Smooth muscle cell (in vitro differentiated cells): ENCODE results near the gene NKIRAS1. TPM values are rescaled to one million over a fixed set of nuclear protein-coding genes. Genes with fewer than 3 reads are reported as not detected.
"Not testable (repeated sequence)": the region's sequence is repeated elsewhere in the genome, so short reads cannot be mapped to it uniquely, and the experiment has no call there.

ENCODE experiments used
- DNase-seq: peaks from one replicate; lab custom pipeline; 2025; ENCODE audit not compliant: unreplicated experiment; lab: John Stamatoyannopoulos, UW
- H2AFZ ChIP-seq: fragments of 200-600 bp; sonication (generic); 2 replicates; pipeline ENCODE4 v1.6.0; 2016; ENCODE audit warnings: antibody characterized with exemption, low read depth, mild to moderate bottlenecking
- H3F3A ChIP-seq: fragments of 200-600 bp; sonication (generic); 2 replicates; pipeline ENCODE4 v1.6.0; 2017; ENCODE audit warnings: antibody characterized with exemption, low read depth
- H3K27ac ChIP-seq: fragments of 200-600 bp; sonication (generic); 2 replicates; pipeline ENCODE4 v1.5.1; 2016; ENCODE audit warnings: low read depth, mild to moderate bottlenecking
- H3K27me3 ChIP-seq: fragments of 200-600 bp; sonication (generic); 2 replicates; pipeline ENCODE4 v1.6.1; 2016; ENCODE audit warnings: low read depth, mild to moderate bottlenecking
- H3K36me3 ChIP-seq: fragments of 200-600 bp; sonication (generic); 2 replicates; pipeline ENCODE4 v1.5.1; 2016; ENCODE audit warnings: low read depth
- H3K4me1 ChIP-seq: fragments of 200-600 bp; sonication (generic); 2 replicates; pipeline ENCODE4 v1.5.1; 2016; ENCODE audit warnings: low read depth
- H3K4me2 ChIP-seq: fragments of 200-600 bp; sonication (generic); 2 replicates; pipeline ENCODE4 v1.6.0; 2016; ENCODE audit warnings: mild to moderate bottlenecking
- H3K4me3 ChIP-seq: fragments of 200-600 bp; sonication (generic); 2 replicates; pipeline ENCODE4 v1.5.1; 2016; ENCODE audit warnings: mild to moderate bottlenecking
- H3K79me2 ChIP-seq: fragments of 200-600 bp; sonication (generic); 2 replicates; pipeline ENCODE4 v1.6.0; 2016; ENCODE audit warnings: low read depth, mild to moderate bottlenecking
- H3K9ac ChIP-seq: fragments of 200-600 bp; sonication (generic); 2 replicates; pipeline ENCODE4 v1.6.0; 2016; ENCODE audit warnings: low read depth
- H3K9me3 ChIP-seq: fragments of 200-600 bp; sonication (generic); replicated peaks from 2 replicates; pipeline ENCODE4 v1.5.1; 2016; ENCODE audit warnings: low read depth
- H4K20me1 ChIP-seq: fragments of 200-600 bp; sonication (generic); 2 replicates; pipeline ENCODE4 v1.6.0; 2016; ENCODE audit warnings: low read depth
- CTCF ChIP-seq: fragments of 200-600 bp; sonication (generic); IDR thresholded peaks from 2 replicates; pipeline ENCODE4 v1.5.1; 2017; ENCODE audit warnings: borderline replicate concordance, mild to moderate bottlenecking, antibody characterized with exemption; ENCODE audit not compliant: insufficient read depth, poor library complexity, severe bottlenecking
- WGBS: methylation state at CpG from one replicate; pipeline ENCODE4 v1.1.7; 2016; ENCODE audit warnings: low lambda C conversion rate; 5-methylcytosine and 5-hydroxymethylcytosine counted together
- polyA plus RNA-seq: library from polyadenylated mRNA; unstranded; fragments of >200 nt; fragmentation: Nextera tagmentation; extraction: Ambion mirVana; gene quantifications from 2 replicates; pipeline ENCODE4 v1.2.1, GENCODE V29; 2016
- total RNA-seq: library from RNA; depleted of rRNA; stranded (reverse); fragments of >200 nt; gene quantifications from 2 replicates; pipeline ENCODE4 v1.2.3, GENCODE V29; 2014

The NKIRAS1 gene
- total and polyA plus RNA-seq, 2 experiments from 2014 or later: 15.3 to 17.1 TPM

GRCh38 chr3:23913182-23913581, 3.6 kb downstream of the NKIRAS1 start:
- H3K27ac ChIP-seq: no peak overlapping the region
- TF ChIP-seq CTCF: no peak
- H3K9me3 ChIP-seq: no peaks in the 10 kb centered on the region
- H3K4me2 ChIP-seq: no peak overlapping the region
- no peak overlapping the region for H3K9ac ChIP-seq
- peaks cover 54% of the 10 kb centered on the region for H3K79me2 ChIP-seq
- no peaks in the 10 kb centered on the region for H3K27me3 ChIP-seq
- H3K4me1 ChIP-seq: peaks cover 20% of the 10 kb centered on the region
- 97% methylated on average over 1 of the region's 1 CpG for WGBS
- H4K20me1 ChIP-seq: peaks cover 25% of the 10 kb centered on the region
- DNase-seq: no peak
- no peak overlapping the region for H2AFZ ChIP-seq
- H3K36me3 ChIP-seq: peaks cover 10% of the 10 kb centered on the region
- H3K4me3 ChIP-seq: no peak overlapping the region
- H3F3A ChIP-seq: peaks cover 4% of the 10 kb centered on the region

GRCh38 chr3:23912335-23912734, 4.5 kb downstream of the NKIRAS1 start:
- not testable (repeated sequence) for H3K27me3 ChIP-seq, H3K4me2 ChIP-seq, H3K9me3 ChIP-seq, DNase-seq, H2AFZ ChIP-seq, H3F3A ChIP-seq, H3K4me3 ChIP-seq, H3K9ac ChIP-seq, H3K27ac ChIP-seq
- H3K4me1 ChIP-seq: peaks cover 17% of the 10 kb centered on the region
- H3K79me2 ChIP-seq: peaks cover 45% of the 10 kb centered on the region
- 91% methylated on average over 3 of the region's 3 CpGs for WGBS
- peaks cover 17% of the 10 kb centered on the region for H4K20me1 ChIP-seq
- H3K36me3 ChIP-seq: peaks cover 10% of the 10 kb centered on the region

GRCh38 chr3:23911397-23911796, 5.4 kb downstream of the NKIRAS1 start:
- DNase-seq: no peak
- Histone ChIP-seq H3K4me3 (no peak overlapping the region), H3K4me1 (peaks cover 17% of the 10 kb centered on the region), H3K27me3 (no peaks in the 10 kb centered on the region), H3K36me3 (peaks cover 10% of the 10 kb centered on the region), H3K9ac (no peak overlapping the region), H3F3A (no peaks in the 10 kb centered on the region), H3K27ac (no peak overlapping the region), H4K20me1 (peaks cover 16% of the 10 kb centered on the region), H3K79me2 (peaks cover 41% of the 10 kb centered on the region), H3K4me2 (no peak overlapping the region), H3K9me3 (no peaks in the 10 kb centered on the region), H2AFZ (no peak overlapping the region)
- no peak for TF ChIP-seq CTCF
- 96% methylated on average over 2 of the region's 2 CpGs for WGBS

GRCh38 chr3:23909341-23909740, 7.4 kb downstream of the NKIRAS1 start:
- TF ChIP-seq CTCF: no peak
- Histone ChIP-seq H3K27me3 (no peaks in the 10 kb centered on the region), H3K4me1 (peaks cover 1% of the 10 kb centered on the region), H3K36me3 (peaks cover 10% of the 10 kb centered on the region), H3K9me3 (no peaks in the 10 kb centered on the region), H3K4me3 (no peak overlapping the region), H3K4me2 (no peak overlapping the region), H3K27ac (no peak overlapping the region), H3K79me2 (peaks cover 32% of the 10 kb centered on the region), H2AFZ (no peak overlapping the region), H3K9ac (no peak overlapping the region), H3F3A (no peaks in the 10 kb centered on the region), H4K20me1 (peaks cover 16% of the 10 kb centered on the region)
- no peak for DNase-seq
- 92% methylated on average over 7 of the region's 7 CpGs for WGBS
